ENCODE results near the gene SYCE3.
"Not testable (repeated sequence)": the region's sequence is repeated elsewhere in the genome, so short reads cannot be mapped to it uniquely, and the experiment has no call there.

SYCE3 gene

DNA sequence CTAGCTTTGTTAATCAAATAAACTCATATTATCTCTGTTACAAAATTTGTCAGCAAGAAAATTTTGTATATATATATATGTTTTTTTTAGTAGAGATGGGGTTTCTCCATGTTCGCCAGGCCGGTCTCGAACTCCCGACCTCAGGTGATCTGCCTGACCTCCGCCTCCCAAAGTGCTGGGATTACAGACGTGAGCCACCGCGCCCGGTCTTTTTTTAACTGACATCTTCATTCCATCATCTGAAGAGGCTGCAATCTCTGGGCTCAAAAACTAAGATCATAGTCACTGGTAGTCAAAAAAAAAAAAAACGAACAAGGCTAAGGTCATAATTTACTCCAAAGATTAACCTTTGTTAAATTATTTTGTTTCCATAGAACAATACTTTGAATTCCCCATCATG lies 22.3 kb downstream of the SYCE3 start:
- no peaks in the 10 kb centered on the region for H3K9me3 ChIP-seq
- no peak for TF ChIP-seq CTCF (IDR thresholded peaks at IDR 0.05; ENCODE audit: low read depth, low read length)
- no peak overlapping the region for H3K4me3 ChIP-seq (ENCODE audit: low read depth, low read length)
- H3K27me3 ChIP-seq = no peaks in the 10 kb centered on the region
- DNase-seq = no peak
- no peaks in the 10 kb centered on the region for H3K36me3 ChIP-seq
- H3K4me1 ChIP-seq = no peaks in the 10 kb centered on the region

GRCh38 chr22:50537765-50538164 lies 25.0 kb downstream of the SYCE3 start:
- Histone ChIP-seq H3K36me3 (no peaks in the 10 kb centered on the region), H3K4me3 (ENCODE audit: low read depth, low read length) (no peak overlapping the region), H3K4me1 (no peaks in the 10 kb centered on the region), H3K9me3 (no peaks in the 10 kb centered on the region), H3K27me3 (peaks cover 10% of the 10 kb centered on the region)
- no peak for DNase-seq
- no peak for TF ChIP-seq CTCF (IDR thresholded peaks at IDR 0.05; ENCODE audit: low read depth, low read length)

GRCh38 chr22:50536226-50536625 lies 26.5 kb downstream of the SYCE3 start:
- Histone ChIP-seq H3K4me1 (no peaks in the 10 kb centered on the region), H3K27me3 (peaks cover 26% of the 10 kb centered on the region), H3K9me3 (no peaks in the 10 kb centered on the region), H3K36me3 (no peaks in the 10 kb centered on the region), H3K4me3 (ENCODE audit: low read depth, low read length) (no peak overlapping the region)
- DNase-seq = no peak
- TF ChIP-seq CTCF (IDR thresholded peaks at IDR 0.05; ENCODE audit: low read depth, low read length) = no peak

- no peak for DNase-seq
- Histone ChIP-seq H3K36me3 (no peaks in the 10 kb centered on the region), H3K9me3 (peaks cover 3% of the 10 kb centered on the region; the same call in 1 of the 2 replicates), H3K4me3 (ENCODE audit: low read depth, low read length) (no peak overlapping the region), H3K27me3 (peaks cover 37% of the 10 kb centered on the region), H3K4me1 (peaks cover 4% of the 10 kb centered on the region; the same call in 1 of the 2 replicates)
- TF ChIP-seq CTCF (IDR thresholded peaks at IDR 0.05; ENCODE audit: low read depth, low read length) = no peak
Measured at GRCh38 chr22:50535113-50535512, 27.6 kb downstream of the SYCE3 start.

DNA sequence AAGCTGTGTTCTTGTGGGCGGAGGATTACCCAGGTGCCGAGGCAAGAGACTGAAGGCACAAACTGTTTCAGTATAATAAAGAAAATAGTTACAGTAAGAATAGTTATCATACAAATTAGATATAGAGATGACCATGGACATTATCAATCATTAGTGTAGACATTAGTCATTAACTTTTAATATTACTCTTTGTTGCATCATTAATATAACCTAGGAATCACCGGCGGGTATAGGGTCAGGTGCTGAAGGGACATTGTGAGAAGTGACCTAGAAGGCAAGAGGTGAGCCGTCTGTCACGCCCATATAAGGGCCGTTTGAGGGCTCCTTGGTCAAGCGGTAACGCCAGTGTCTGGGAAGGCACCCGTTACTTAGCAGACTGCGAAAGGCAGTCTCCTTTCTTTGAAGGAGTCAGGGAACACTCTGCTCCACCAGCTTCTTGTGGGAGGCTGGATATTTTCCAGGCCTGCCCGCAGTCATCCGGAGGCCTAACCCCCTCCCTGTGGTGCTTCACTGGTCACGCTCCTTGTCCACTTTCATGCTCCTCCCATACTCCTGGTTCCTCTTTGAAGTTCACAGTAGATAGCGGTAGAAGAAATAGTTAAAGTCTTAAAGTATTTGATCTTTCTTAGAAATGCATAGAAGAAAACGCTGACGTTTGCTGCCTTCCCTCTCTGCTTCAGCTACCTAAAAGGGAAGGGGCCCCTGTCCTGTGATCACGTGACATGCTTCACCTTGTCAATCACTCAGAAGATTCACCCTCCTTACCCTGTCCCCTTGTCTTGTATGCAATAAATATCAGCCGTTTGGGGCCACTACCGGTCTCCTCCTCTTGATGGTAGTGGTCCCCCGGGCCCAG lies 28.6 kb downstream of the SYCE3 start:
- DNase-seq; H3K9me3 ChIP-seq; H3K4me3 ChIP-seq (ENCODE audit: low read depth, low read length); H3K36me3 ChIP-seq; H3K4me1 ChIP-seq: not testable (repeated sequence)
- peaks cover 47% of the 10 kb centered on the region for H3K27me3 ChIP-seq

GRCh38 chr22:50532824-50533796 lies 29.6 kb downstream of the SYCE3 start:
- H3K4me3 ChIP-seq (ENCODE audit: low read depth, low read length) = no peak overlapping the region
- no peaks in the 10 kb centered on the region for H3K36me3 ChIP-seq
- DNase-seq = no peak
- TF ChIP-seq CTCF (IDR thresholded peaks at IDR 0.05; ENCODE audit: low read depth, low read length) = no peak
- peaks cover 47% of the 10 kb centered on the region for H3K27me3 ChIP-seq
- peaks cover 4% of the 10 kb centered on the region; the same call in 1 of the 2 replicates for H3K4me1 ChIP-seq
- H3K9me3 ChIP-seq = peaks cover 5% of the 10 kb centered on the region; the same call in 1 of the 2 replicates
